H1 (cell line): ENCODE results near the gene GFOD1. TPM values are rescaled to one million over a fixed set of nuclear protein-coding genes. Genes with fewer than 3 reads are reported as not detected.

ENCODE experiments used
- RNF2 ChIP-seq: fragments of 200-900, 300-1000 bp; sonication (generic); IDR thresholded peaks from 2 replicates; pipeline ENCODE4 v1.7.1; 2016; ENCODE audit warnings: borderline replicate concordance, low read depth, mild to moderate bottlenecking, antibody characterized with exemption, low read length; ENCODE audit not compliant: poor library complexity, severe bottlenecking; ENCODE audit errors: missing control alignments
- polyA plus RNA-seq, 7 experiments: library from polyadenylated mRNA; depleted of rRNA in 3 of 7; stranded (reverse) in 5 of 7; unstranded in 2 of 7; fragments of >200 nt in 5 of 7; fragments of 200-250 nt in 2 of 7; gene quantifications; 1 replicate in 5 of 7; 2 replicates in 1 of 7; 4 replicates in 1 of 7; pipeline versions ENCODE4 v1.2.1 to v1.2.3, GENCODE V29; 2011 to 2013; ENCODE audit warnings: missing spikeins in 2 of 7, mixed read lengths in 2 of 7
- total RNA-seq: library from RNA; stranded (reverse); fragmentation: NEBNext Ultra II Directional; extraction: Animal tissue kit (Norgen Biotek cat#: 25700); gene quantifications from 2 replicates; pipeline ENCODE4 v1.2.1, GENCODE V29; 2021

Gene GFOD1
- total and polyA plus RNA-seq, 2 of the 8 experiments (the other 6 are each of a cell fraction or from before 2014, with no cell fraction given) = 2.5 to 8.8 TPM

GRCh38 chr6:13349811-13350506 is 137.4 kb downstream of the GFOD1 start (continued):
- TF ChIP-seq RNF2 = no peak
- TF ChIP-seq, all 59 proteins: peak for 0
